H1 (cell line): Measurements from ENCODE around the gene KLK12. TPM values are rescaled to one million over a fixed set of nuclear protein-coding genes. Genes with fewer than 3 reads are reported as not detected.
A peak's percentile ranks its signal among the peaks of the same experiment; 100 is the strongest.

Experiments used
- CTCF ChIA-PET: fragments of 300-600 bp; sonication (Branson Sonifier 250); formaldehyde crosslinking; loops from one replicate; lab custom pipeline; 2021; ENCODE audit not compliant: partially characterized antibody; lab: Charles Lee
- POLR2A ChIA-PET: fragments of 300-600 bp; sonication (Branson Sonifier 250); formaldehyde crosslinking; loops from one replicate; lab custom pipeline; 2021; ENCODE audit warnings: inconsistent platforms; ENCODE audit not compliant: partially characterized antibody; lab: Charles Lee
- DNase-seq, 2 experiments: peaks; one replicate each; pipeline versions ENCODE4 v3.0.0 to v3.0.0-alpha.2; 2010 to 2022; ENCODE audit warnings: low spot score in 2 of 2, low read depth in 1 of 2, mixed read lengths in 1 of 2
- FAIRE-seq: peaks from 2 replicates; lab custom pipeline; 2011; peaks lifted over from hg19 to GRCh38; lab: Jason Lieb, UNC
- H2AFZ ChIP-seq: 2 replicates; pipeline ENCODE4 v1.8.1; 2012; ENCODE audit warnings: low read length, inconsistent platforms
- H2AK5ac ChIP-seq: 2 replicates; pipeline ENCODE4 v1.6.1; 2013; ENCODE audit warnings: low read depth, low read length
- H2BK120ac ChIP-seq: replicated peaks from 2 replicates; pipeline ENCODE3; 2013; ENCODE audit warnings: low read depth, low read length, inconsistent platforms
- H2BK12ac ChIP-seq: 2 replicates; pipeline ENCODE4 v1.6.1; 2013; ENCODE audit warnings: low read depth, low read length
- H2BK15ac ChIP-seq: 2 replicates; pipeline ENCODE4 v1.6.1; 2013; ENCODE audit warnings: low read length
- H2BK20ac ChIP-seq: 2 replicates; pipeline ENCODE4 v1.6.1; 2013; ENCODE audit warnings: low read length
- H2BK5ac ChIP-seq: 2 replicates; pipeline ENCODE4 v1.6.1; 2013; ENCODE audit warnings: low read depth, low read length
- H3K14ac ChIP-seq: 2 replicates; pipeline ENCODE4 v1.6.1; 2013; ENCODE audit warnings: inconsistent platforms; ENCODE audit not compliant: insufficient read length
- H3K18ac ChIP-seq: 2 replicates; pipeline ENCODE4 v1.6.1; 2013; ENCODE audit warnings: low read length; ENCODE audit errors: extremely low read depth
- H3K23ac ChIP-seq: 2 replicates; pipeline ENCODE4 v1.6.1; 2013; ENCODE audit warnings: inconsistent platforms; ENCODE audit not compliant: insufficient read length
- H3K23me2 ChIP-seq: 2 replicates; pipeline ENCODE4 v1.6.1; 2013; ENCODE audit warnings: low read depth, low read length
- H3K27ac ChIP-seq: 2 replicates; pipeline ENCODE4 v1.6.1; 2011; ENCODE audit warnings: low read depth, low read length, inconsistent platforms
- H3K27me3 ChIP-seq, 4 experiments: replicated peaks in 1 of 4; 1 replicate in 1 of 4; 2 replicates in 3 of 4; pipeline versions ENCODE4 v1.6.1 to v1.8.1; 2011 to 2013; ENCODE audit warnings: low read length in 3 of 4, mild to moderate bottlenecking in 3 of 4, inconsistent platforms in 2 of 4, mixed read lengths in 2 of 4, moderate library complexity in 1 of 4; ENCODE audit not compliant: control insufficient read depth in 3 of 4, insufficient read depth in 3 of 4; ENCODE audit errors: extremely low read depth in 1 of 4
- H3K36me3 ChIP-seq, 4 experiments: 2 replicates each; pipeline versions ENCODE4 v1.6.1 to v1.8.1; 2011 to 2013; ENCODE audit warnings: mild to moderate bottlenecking in 4 of 4, low read length in 3 of 4, moderate library complexity in 2 of 4, control low read depth in 1 of 4, inconsistent platforms in 1 of 4; ENCODE audit not compliant: insufficient read depth in 4 of 4, control insufficient read depth in 2 of 4
- H3K4ac ChIP-seq: replicated peaks from 2 replicates; pipeline ENCODE3; 2013; ENCODE audit warnings: low read length, low read depth, mixed read lengths, inconsistent platforms; ENCODE audit not compliant: insufficient read length
- H3K4me1 ChIP-seq, 4 experiments: replicated peaks in 1 of 4; 1 replicate in 1 of 4; 2 replicates in 3 of 4; pipeline versions ENCODE4 v1.6.1 to v1.8.1; 2011 to 2013; ENCODE audit warnings: low read length in 3 of 4, inconsistent platforms in 2 of 4, mixed read lengths in 1 of 4; ENCODE audit not compliant: insufficient read depth in 4 of 4, control insufficient read depth in 3 of 4
- H3K4me2 ChIP-seq, 2 experiments: 2 replicates each; pipeline versions ENCODE4 v1.6.1 to v1.8.1; 2011 to 2013; ENCODE audit warnings: low read depth in 2 of 2, low read length in 2 of 2, control low read depth in 1 of 2, inconsistent platforms in 1 of 2, mild to moderate bottlenecking in 1 of 2; ENCODE audit not compliant: insufficient read depth in 1 of 2
- H3K4me3 ChIP-seq, 4 experiments: fragments of 200-600, 300-600 bp in 1 of 4; sonication (generic), shearing (Covaris generic), sonication (Bioruptor Twin) in 1 of 4; 2 replicates each; pipeline versions ENCODE4 v1.5.1 to v1.8.1; 2011 to 2016; ENCODE audit warnings: low read length in 4 of 4, low read depth in 3 of 4, control low read depth in 2 of 4, inconsistent platforms in 2 of 4, mild to moderate bottlenecking in 2 of 4, mixed read lengths in 1 of 4, moderate library complexity in 1 of 4; ENCODE audit not compliant: insufficient read depth in 2 of 4; ENCODE audit errors: extremely low read depth in 1 of 4
- H3K56ac ChIP-seq: replicated peaks from 2 replicates; pipeline ENCODE3; 2013; ENCODE audit warnings: low read depth, mild to moderate bottlenecking, mixed read lengths, low read length, inconsistent platforms; ENCODE audit not compliant: insufficient read length
- H3K79me1 ChIP-seq: 2 replicates; pipeline ENCODE4 v1.6.1; 2013; ENCODE audit warnings: low read depth, low read length, control low read depth
- H3K79me2 ChIP-seq, 2 experiments: 2 replicates each; pipeline versions ENCODE4 v1.6.1 to v1.8.1; 2012 to 2013; ENCODE audit warnings: low read length in 2 of 2, mild to moderate bottlenecking in 2 of 2, inconsistent platforms in 1 of 2; ENCODE audit not compliant: insufficient read depth in 2 of 2, control insufficient read depth in 1 of 2
- H3K9ac ChIP-seq, 4 experiments: replicated peaks in 1 of 4; 1 replicate in 1 of 4; 2 replicates in 3 of 4; pipeline versions ENCODE4 v1.6.1 to v1.8.1; 2011 to 2013; ENCODE audit warnings: low read depth in 3 of 4, low read length in 3 of 4, control low read depth in 2 of 4, mild to moderate bottlenecking in 2 of 4, moderate library complexity in 2 of 4, inconsistent platforms in 1 of 4; ENCODE audit errors: extremely low read depth in 1 of 4
- H3K9me3 ChIP-seq, 2 experiments: 2 replicates each; pipeline versions ENCODE4 v1.6.1 to v1.8.1; 2012 to 2013; ENCODE audit warnings: mild to moderate bottlenecking in 2 of 2, moderate library complexity in 2 of 2, control low read depth in 1 of 2, inconsistent platforms in 1 of 2, low read depth in 1 of 2, low read length in 1 of 2, mixed read lengths in 1 of 2; ENCODE audit not compliant: insufficient read depth in 2 of 2
- H4K20me1 ChIP-seq, 2 experiments: replicated peaks in 1 of 2; 2 replicates each; pipeline versions ENCODE3 to v1.8.1; 2011 to 2013; ENCODE audit warnings: inconsistent platforms in 2 of 2, low read length in 2 of 2, mild to moderate bottlenecking in 1 of 2; ENCODE audit not compliant: insufficient read depth in 2 of 2, control insufficient read depth in 1 of 2
- H4K5ac ChIP-seq: 2 replicates; pipeline ENCODE4 v1.6.1; 2013; ENCODE audit warnings: low read length, low read depth, mixed read lengths, inconsistent platforms; ENCODE audit not compliant: insufficient read length
- H4K8ac ChIP-seq: 2 replicates; pipeline ENCODE4 v1.8.0; 2013; ENCODE audit warnings: mild to moderate bottlenecking, moderate library complexity, low read length, inconsistent platforms; ENCODE audit not compliant: insufficient read depth; ENCODE audit errors: extremely low read depth
- H4K91ac ChIP-seq: replicated peaks from 2 replicates; pipeline ENCODE3; 2013; ENCODE audit warnings: low read length, mixed read lengths, inconsistent platforms; ENCODE audit not compliant: insufficient read length
- ATF2 ChIP-seq: IDR thresholded peaks from 2 replicates; pipeline ENCODE4 v1.6.1; 2012; ENCODE audit warnings: low read length, inconsistent platforms
- BACH1 ChIP-seq: IDR thresholded peaks from 2 replicates; pipeline ENCODE4 v1.6.1; 2012; ENCODE audit warnings: low read length, improper control_type of control experiment
- CBX5 ChIP-seq: fragments of 300-800, 300-1000 bp; sonication (generic); IDR thresholded peaks from 2 replicates; pipeline ENCODE4 v1.7.1; 2016; ENCODE audit warnings: antibody characterized with exemption, low read length, low read depth
- CEBPB ChIP-seq: IDR thresholded peaks from 2 replicates; pipeline ENCODE4 v1.6.1; 2012; ENCODE audit warnings: low read depth, low read length
- CHD1 ChIP-seq: IDR thresholded peaks from 2 replicates; pipeline ENCODE4 v1.6.1; 2012; ENCODE audit warnings: low read depth, low read length, improper control_type of control experiment
- FOSL1 ChIP-seq: IDR thresholded peaks from 2 replicates; pipeline ENCODE4 v1.6.1; 2011; ENCODE audit warnings: mild to moderate bottlenecking, low read depth, low read length, moderate library complexity; ENCODE audit not compliant: insufficient read depth
- NRF1 ChIP-seq: IDR thresholded peaks from 2 replicates; pipeline ENCODE4 v1.6.1; 2011; ENCODE audit warnings: mild to moderate bottlenecking, low read depth, low read length, improper control_type of control experiment
- POLR2AphosphoS5 ChIP-seq: IDR thresholded peaks from 2 replicates; pipeline ENCODE4 v1.6.1; 2011; ENCODE audit warnings: low read depth, low read length
- POU5F1 ChIP-seq: IDR thresholded peaks from 2 replicates; pipeline ENCODE4 v1.6.1; 2011; ENCODE audit warnings: low read depth, mild to moderate bottlenecking, low read length, moderate library complexity
- SP4 ChIP-seq: IDR thresholded peaks from 2 replicates; pipeline ENCODE4 v1.6.1; 2012; ENCODE audit warnings: low read length, inconsistent platforms
- TAF7 ChIP-seq: optimal IDR thresholded peaks from 2 replicates; pipeline ENCODE3; 2011; ENCODE audit warnings: low read depth, mild to moderate bottlenecking, inconsistent platforms, low read length, moderate library complexity, borderline replicate concordance
- TBP ChIP-seq: IDR thresholded peaks from 2 replicates; pipeline ENCODE4 v1.6.1; 2011; ENCODE audit warnings: low read depth, low read length, improper control_type of control experiment
- TCF12 ChIP-seq: IDR thresholded peaks from 2 replicates; pipeline ENCODE4 v1.6.1; 2011; ENCODE audit warnings: low read depth, mild to moderate bottlenecking, low read length
- WGBS, 2 experiments: shearing (Covaris generic) in 1 of 2; methylation state at CpG; one replicate each; pipeline versions ENCODE4 v1.1.6 to v1.1.7; 2013 to 2015; ENCODE audit warnings: low lambda C conversion rate in 2 of 2, mixed read lengths in 2 of 2, inconsistent platforms in 1 of 2, low coverage in 1 of 2, missing lambda C conversion rate in 1 of 2; ENCODE audit not compliant: insufficient replicate concordance in 2 of 2, insufficient coverage in 1 of 2, insufficient read length in 1 of 2; ENCODE audit errors: extremely low coverage in 1 of 2, missing lambda C conversion rate in 1 of 2; 5-methylcytosine and 5-hydroxymethylcytosine counted together
- polyA plus RNA-seq, 7 experiments: library from polyadenylated mRNA; depleted of rRNA in 3 of 7; stranded (reverse) in 5 of 7; unstranded in 2 of 7; fragments of >200 nt in 5 of 7; fragments of 200-250 nt in 2 of 7; gene quantifications; 1 replicate in 5 of 7; 2 replicates in 1 of 7; 4 replicates in 1 of 7; pipeline versions ENCODE4 v1.2.1 to v1.2.3, GENCODE V29; 2011 to 2013; ENCODE audit warnings: missing spikeins in 2 of 7, mixed read lengths in 2 of 7
- total RNA-seq: library from RNA; stranded (reverse); fragmentation: NEBNext Ultra II Directional; extraction: Animal tissue kit (Norgen Biotek cat#: 25700); gene quantifications from 2 replicates; pipeline ENCODE4 v1.2.1, GENCODE V29; 2021

KLK12 gene
- total and polyA plus RNA-seq, 2 of the 8 experiments (the other 6 are each of a cell fraction or from before 2014, with no cell fraction given), result 0.24 TPM; not detected in 1

GRCh38 chr19:51079481-51080110 is 44.8 kb upstream of the KLK12 start:
- H3K79me2 ChIP-seq, result no peaks in the 10 kb centered on the region
- H3K56ac ChIP-seq, result no peak overlapping the region
- no peak overlapping the region for H2AFZ ChIP-seq
- no peak overlapping the region for H3K23ac ChIP-seq
- no peak overlapping the region for H3K4me3 ChIP-seq
- FAIRE-seq (no peak), DNase-seq (no peak)
- H2BK120ac ChIP-seq, result no peak overlapping the region
- H3K79me1 ChIP-seq, result no peaks in the 10 kb centered on the region
- peak overlapping the region; percentile 37; the same call in 1 of the 2 replicates for H4K8ac ChIP-seq
- no peak overlapping the region for H3K27ac ChIP-seq
- no peak overlapping the region for H2BK20ac ChIP-seq
- H4K5ac ChIP-seq, result no peak overlapping the region
- H2BK15ac ChIP-seq, result no peak overlapping the region
- no peak overlapping the region for H4K91ac ChIP-seq
- no peak overlapping the region for H3K14ac ChIP-seq
- H3K9ac ChIP-seq, result no peak overlapping the region
- H4K20me1 ChIP-seq, result no peaks in the 10 kb centered on the region
- H3K18ac ChIP-seq, result no peak overlapping the region
- H3K36me3 ChIP-seq, result no peaks in the 10 kb centered on the region
- no peak overlapping the region for H2AK5ac ChIP-seq
- H3K4ac ChIP-seq, result no peak overlapping the region
- no peaks in the 10 kb centered on the region for H3K23me2 ChIP-seq
- ChIA-PET CTCF (interaction anchor here (1.6 to 3.1 kb wide), 3 partner anchors 16 to 63 kb away, joined by 5 to 19 read pairs (median 7); no protein-coding TSS in a partner anchor), POLR2A (interaction anchor here (1.7 kb wide), 1 partner anchor 17 kb away, joined by 4 read pairs; no protein-coding TSS in a partner anchor)
- no peak overlapping the region for H2BK5ac ChIP-seq
- H3K4me2 ChIP-seq, result no peak overlapping the region
- H3K9me3 ChIP-seq, result no peaks in the 10 kb centered on the region
- 91% methylated on average over 27 of the region's 27 CpGs; no CpG with 5 or more reads in 1 of the 2 experiments for WGBS, 2 experiments
- H3K27me3 ChIP-seq, result no peaks in the 10 kb centered on the region
- H3K4me1 ChIP-seq, result peaks cover 2 to 6% (median 3%) of the 10 kb centered on the region in 4 experiments; a peak in 4 of 7 replicates
- H2BK12ac ChIP-seq, result 0 out of 2 replicates have a peak overlapping the region, but pooled peaks have one; percentile 39
- TF ChIP-seq CEBPB (no peak), POU5F1 (no peak), ATF2 (no peak), SP4 (no peak), BACH1 (no peak), TAF7 (no peak), TCF12 (no peak), TBP (no peak), POLR2AphosphoS5 (no peak), CHD1 (no peak), CBX5 (no peak), FOSL1 (no peak), NRF1 (no peak)
